HepG2 (cell line): ENCODE results near the gene DDTL. TPM values are rescaled to one million over a fixed set of nuclear protein-coding genes. Genes with fewer than 3 reads are reported as not detected.
A peak's percentile ranks its signal among the peaks of the same experiment; 100 is the strongest.

Experiments
- ATF6 ChIP-seq: sonication (generic); formaldehyde crosslinking; conservative IDR thresholded peaks from 2 replicates; pipeline ENCODE4 v1.4.0; 2020; ENCODE audit warnings: missing genetic modification reagents
- HES4 ChIP-seq: sonication (generic); formaldehyde crosslinking; IDR thresholded peaks from 2 replicates; pipeline ENCODE4 v1.9.0; 2021; ENCODE audit warnings: mild to moderate bottlenecking, missing genetic modification reagents, borderline replicate concordance
- HNRNPUL1 ChIP-seq: fragments of 200-400 bp; formaldehyde crosslinking; IDR thresholded peaks from 2 replicates; pipeline ENCODE4 v1.6.1; 2017; ENCODE audit warnings: low read depth, mild to moderate bottlenecking, low read length, moderate library complexity
- JUND ChIP-seq: sonication (generic); formaldehyde crosslinking; IDR thresholded peaks from 2 replicates; pipeline ENCODE4 v1.8.0; 2022; ENCODE audit warnings: mild to moderate bottlenecking, missing genetic modification reagents
- LBX2 ChIP-seq: sonication (generic); formaldehyde crosslinking; IDR thresholded peaks from 2 replicates; pipeline ENCODE4 v1.5.0; 2020; ENCODE audit warnings: missing genetic modification reagents, mild to moderate bottlenecking, borderline replicate concordance
- NR2F1 ChIP-seq, 2 experiments: fragments of 450-650 bp in 1 of 2; formaldehyde crosslinking in 1 of 2; IDR thresholded peaks; 2 replicates each; pipeline versions ENCODE4 v1.5.0 to v1.6.1; 2016 to 2020; ENCODE audit warnings: mild to moderate bottlenecking in 1 of 2, missing compliant biosample characterization in 1 of 2, missing genetic modification reagents in 1 of 2, moderate library complexity in 1 of 2
- PHB2 ChIP-seq: fragments of 450-650 bp; IDR thresholded peaks from 2 replicates; pipeline ENCODE4 v1.6.1; 2018; ENCODE audit not compliant: partially characterized antibody
- PHF21A ChIP-seq: sonication (generic); formaldehyde crosslinking; IDR thresholded peaks from 2 replicates; pipeline ENCODE4 v1.5.0; 2020; ENCODE audit warnings: mild to moderate bottlenecking, missing genetic modification reagents
- STAT6 ChIP-seq: sonication (generic); formaldehyde crosslinking; IDR thresholded peaks from 2 replicates; pipeline ENCODE4 v1.4.0; 2020; ENCODE audit warnings: missing genetic modification reagents, mild to moderate bottlenecking, borderline replicate concordance
- THRA ChIP-seq: sonication (generic); formaldehyde crosslinking; IDR thresholded peaks from 2 replicates; pipeline ENCODE4 v1.4.0; 2020; ENCODE audit warnings: missing genetic modification reagents, borderline replicate concordance
- TIGD3 ChIP-seq: sonication (generic); formaldehyde crosslinking; IDR thresholded peaks from 2 replicates; pipeline ENCODE4 v1.5.1; 2020; ENCODE audit warnings: mild to moderate bottlenecking, missing genetic modification reagents, borderline replicate concordance
- U2AF1 ChIP-seq: fragments of 200-400 bp; formaldehyde crosslinking; optimal IDR thresholded peaks from 2 replicates; pipeline ENCODE3; 2017; ENCODE audit warnings: mild to moderate bottlenecking, low read depth, low read length
- ZNF20 ChIP-seq: sonication (generic); formaldehyde crosslinking; IDR thresholded peaks from 2 replicates; pipeline ENCODE4 v1.4.0; 2020; ENCODE audit warnings: mild to moderate bottlenecking, moderate library complexity, missing genetic modification reagents
- ZNF382 ChIP-seq: sonication (generic); formaldehyde crosslinking; IDR thresholded peaks from 2 replicates; pipeline ENCODE4 v1.5.0; 2020; ENCODE audit warnings: missing genetic modification reagents, mild to moderate bottlenecking, borderline replicate concordance
- ZNF441 ChIP-seq: sonication (generic); formaldehyde crosslinking; IDR thresholded peaks from 2 replicates; pipeline ENCODE4 v1.7.0; 2021; ENCODE audit warnings: missing genetic modification reagents, borderline replicate concordance
- ZNF484 ChIP-seq: sonication (generic); formaldehyde crosslinking; IDR thresholded peaks from 2 replicates; pipeline ENCODE4 v1.5.1; 2020; ENCODE audit warnings: mild to moderate bottlenecking, low read depth, missing genetic modification reagents, borderline replicate concordance
- ZNF563 ChIP-seq: sonication (generic); formaldehyde crosslinking; IDR thresholded peaks from 2 replicates; pipeline ENCODE4 v1.8.0; 2022; ENCODE audit warnings: mild to moderate bottlenecking, moderate library complexity, missing genetic modification reagents
- ZNF580 ChIP-seq: IDR thresholded peaks from 2 replicates; pipeline ENCODE4 v1.6.1; 2016; ENCODE audit warnings: low read depth, borderline replicate concordance
- ZNF619 ChIP-seq: sonication (generic); formaldehyde crosslinking; IDR thresholded peaks from 2 replicates; pipeline ENCODE4 v1.4.0; 2020; ENCODE audit warnings: mild to moderate bottlenecking, missing genetic modification reagents
- ZNF891 ChIP-seq: sonication (generic); formaldehyde crosslinking; IDR thresholded peaks from 2 replicates; pipeline ENCODE4 v1.5.0; 2020; ENCODE audit warnings: mild to moderate bottlenecking, missing genetic modification reagents
- polyA plus RNA-seq, 8 experiments: library from polyadenylated mRNA; depleted of rRNA in 3 of 8; stranded (reverse) in 7 of 8; unstranded in 1 of 8; fragments of >200 nt; fragmentation: Illumina TruSeq in 4 of 8; extraction: Trizol in 4 of 8; gene quantifications; 2 replicates each; pipeline versions ENCODE4 v1.2.1 to v1.2.3, GENCODE V29; 2011 to 2016; ENCODE audit warnings: low read depth in 4 of 8, missing spikeins in 1 of 8, mixed read lengths in 1 of 8; ENCODE audit not compliant: insufficient read depth in 1 of 8
- total RNA-seq, 5 experiments: library from RNA; depleted of rRNA; stranded (reverse); fragments of >200 nt; fragmentation: Illumina TruSeq; extraction: Trizol; gene quantifications; 2 replicates each; pipeline ENCODE4 v1.2.3, GENCODE V29; 2016; ENCODE audit warnings: low read depth in 1 of 5

The DDTL gene
- total and polyA plus RNA-seq, 2 of the 13 experiments (the other 11 are each of a cell fraction or from before 2014, with no cell fraction given) = 0.31 TPM; not detected in 1

GRCh38 chr22:24008381-24009226, 41.9 kb downstream of the DDTL start (continued):
- TF ChIP-seq ZNF441 (CRISPR knock-in tag) (no peak), ZNF382 (CRISPR knock-in tag) (no peak), ZNF20 (CRISPR knock-in tag) (no peak), PHF21A (CRISPR knock-in tag) (no peak; the same call in 1 of the 2 replicates), JUND (no peak), THRA (no peak), ZNF619 (no peak), ZNF563 (CRISPR knock-in tag) (no peak), HNRNPUL1 (no peak), LBX2 (CRISPR knock-in tag) (no peak), STAT6 (no peak), PHB2 (no peak), NR2F1 (CRISPR knock-in tag; IDR thresholded peaks at IDR 0.05) (0 out of 4 replicates have a peak, but pooled peaks of 1 of the 2 experiments have one; percentile 6), HES4 (CRISPR knock-in tag) (no peak), ZNF580 (CRISPR knock-in tag) (no peak), TIGD3 (CRISPR knock-in tag) (no peak), ZNF484 (CRISPR knock-in tag) (no peak), ZNF891 (CRISPR knock-in tag) (no peak), ATF6 (no peak), U2AF1 (no peak)
